ENCODE results near the gene ARHGDIA.
"Not testable (repeated sequence)": the region's sequence is repeated elsewhere in the genome, so short reads cannot be mapped to it uniquely, and the experiment has no call there.

ARHGDIA gene

DNA sequence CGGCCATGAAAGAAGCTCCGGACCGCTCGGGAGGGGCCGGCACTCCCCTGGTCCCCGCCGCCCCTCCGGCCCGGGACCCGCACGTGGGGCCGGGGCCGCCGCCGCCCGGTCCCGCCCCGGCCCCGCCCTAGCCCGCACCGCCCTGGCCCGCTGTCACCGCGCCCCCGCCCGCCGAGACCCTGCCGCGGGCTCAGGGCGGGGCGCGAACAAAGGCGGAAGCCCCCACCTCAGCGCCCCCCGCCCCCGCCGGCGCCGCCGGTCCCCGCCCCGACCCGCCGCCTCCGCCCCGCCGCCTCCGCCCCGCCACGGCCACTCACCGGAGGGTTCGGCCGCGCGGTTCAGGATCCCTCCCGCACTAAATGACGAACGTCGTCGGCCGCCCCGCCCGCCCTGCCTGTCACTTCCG, at the start of gene ARHGDIA:
TSS of gene ARHGDIA (minus strand) at position 357 of the 406 bp plus-strand sequence. CDS start 1,407 bp downstream, outside the sequence.
- DNase-seq (ENCODE audit: low spot score) = no peak

DNA sequence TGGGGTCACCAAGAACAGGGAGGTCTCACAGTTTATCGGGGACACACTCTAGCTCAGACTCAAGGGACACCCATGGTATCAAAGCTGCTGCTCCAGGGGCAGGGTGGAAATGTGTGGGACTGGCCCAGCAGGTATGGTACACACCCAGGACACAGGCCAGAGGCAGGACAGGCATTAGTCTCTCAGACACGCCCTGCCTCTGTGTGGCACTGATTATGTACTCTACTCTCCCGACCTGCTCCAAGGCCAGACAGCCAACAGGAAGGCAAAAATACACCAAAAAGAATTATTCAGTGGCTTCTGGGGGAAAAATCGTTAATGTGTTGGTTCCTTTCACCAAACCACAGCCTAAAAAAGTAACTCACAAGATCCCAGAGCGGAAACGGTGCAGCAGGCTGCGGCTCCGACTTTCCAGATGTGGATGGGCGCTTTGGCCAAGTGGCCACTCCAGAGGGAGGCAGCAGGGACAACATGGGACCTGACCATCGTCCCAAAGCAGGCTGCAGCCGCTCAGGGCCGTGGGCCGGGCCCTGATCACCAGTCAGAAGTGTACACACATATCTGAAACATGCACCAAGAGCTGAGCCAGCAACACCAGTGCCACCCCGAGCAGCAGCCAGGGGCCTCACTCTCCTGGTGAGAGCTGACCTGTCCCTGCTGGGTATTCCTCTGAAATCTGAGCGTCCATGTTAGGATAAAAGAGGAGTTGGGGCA, 47.9 kb upstream of the ARHGDIA start:
- no peak for DNase-seq (ENCODE audit: low spot score)

DNA sequence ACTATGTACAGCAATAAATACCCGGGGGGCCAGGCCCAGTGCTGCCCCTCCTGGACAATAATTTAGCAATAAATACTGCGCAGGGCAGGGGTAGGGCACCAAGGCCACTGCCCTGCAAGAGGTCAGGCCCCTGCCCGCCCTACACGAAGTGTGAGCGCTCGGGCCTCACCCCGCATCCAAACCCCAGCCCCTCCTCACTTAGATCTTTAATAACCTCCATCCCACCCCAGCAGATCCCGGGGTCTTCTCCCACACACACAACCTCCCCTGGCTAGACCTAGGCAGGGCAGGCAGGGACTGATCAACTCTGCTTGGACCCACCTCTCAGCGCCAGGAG, 47.2 kb upstream of the ARHGDIA start:
- DNase-seq (ENCODE audit: low spot score) = not testable (repeated sequence)

DNA sequence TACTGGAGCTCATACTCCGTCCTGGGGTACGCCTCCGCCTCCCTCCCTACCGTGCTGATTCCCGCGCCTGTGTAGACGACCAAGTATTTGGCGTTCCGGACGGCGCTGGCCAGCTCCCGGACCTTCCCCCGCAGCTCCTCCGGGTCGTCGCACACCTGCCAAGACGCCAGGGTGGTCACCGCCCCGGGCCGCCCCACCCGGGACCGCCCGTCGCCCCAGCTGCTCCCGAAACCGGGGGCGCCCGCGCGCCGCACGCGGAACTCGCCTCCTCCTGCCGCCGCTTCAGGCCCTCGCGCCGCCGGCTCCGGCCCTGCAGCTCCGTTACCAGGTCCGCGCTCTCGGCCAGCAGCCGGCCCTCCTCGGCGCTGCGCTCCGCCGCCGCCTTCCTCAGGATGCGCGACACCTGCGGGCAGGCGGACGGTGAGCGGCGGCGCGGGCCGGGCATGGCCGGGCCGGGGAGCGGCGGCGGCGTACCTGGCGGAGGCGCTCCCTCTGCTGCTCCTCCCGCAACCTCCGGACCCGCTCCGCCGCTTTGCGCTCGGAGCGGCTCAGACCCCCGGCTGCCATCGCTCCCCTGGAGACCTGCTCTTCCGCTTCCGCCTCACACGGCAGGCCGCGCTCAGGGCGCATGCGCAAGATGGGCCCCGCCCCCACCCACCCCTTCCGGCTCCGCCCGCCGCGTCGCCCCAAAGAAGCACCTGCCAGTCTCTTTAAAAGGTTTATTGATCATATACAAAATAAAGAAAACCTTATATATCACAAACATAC, 46.6 kb upstream of the ARHGDIA start, which contains the start of gene SIRT7:
TSS of gene SIRT7 (minus strand) at position 612 of the 768 bp plus-strand sequence. CDS start at position 567, 45 bp downstream.
- DNase-seq (ENCODE audit: low spot score) = peak; percentile 86

DNA sequence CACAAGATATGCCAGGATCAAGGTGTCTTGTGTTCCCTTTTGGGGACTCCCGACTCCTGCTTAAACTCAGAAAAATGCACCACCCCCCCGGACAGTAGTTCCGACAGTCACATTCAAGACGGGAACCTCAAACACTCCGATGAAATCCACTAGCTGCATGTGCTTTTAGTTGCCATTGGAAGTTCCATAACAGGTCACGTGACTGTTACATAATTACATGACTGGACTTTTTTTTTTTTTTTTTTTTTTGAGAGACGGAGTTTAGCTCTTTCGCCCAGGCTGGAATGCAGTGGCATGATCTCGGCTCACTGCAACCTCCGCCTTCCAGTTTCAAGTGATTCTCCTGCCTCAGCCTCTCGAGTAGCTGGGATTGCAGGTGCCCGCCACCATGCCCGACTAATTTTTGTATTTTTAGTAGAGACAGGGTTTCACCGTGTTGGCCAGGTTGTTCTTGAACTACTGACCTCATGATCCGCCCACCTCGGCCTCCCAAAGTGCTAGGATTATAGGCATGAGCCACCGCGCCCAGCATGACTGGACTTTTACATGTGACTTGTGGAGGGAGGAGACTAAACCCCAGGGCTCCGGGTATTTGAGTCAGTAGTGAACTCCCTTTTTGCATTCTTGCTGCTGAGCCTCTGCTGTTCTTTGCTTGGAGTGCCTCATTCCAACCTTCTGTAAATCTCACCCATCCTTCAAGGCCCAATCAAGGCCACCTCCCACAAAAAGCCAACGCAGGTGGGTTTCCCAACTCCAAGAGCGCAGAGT, 45.3 kb upstream of the ARHGDIA start:
- DNase-seq (ENCODE audit: low spot score) = no peak

DNA sequence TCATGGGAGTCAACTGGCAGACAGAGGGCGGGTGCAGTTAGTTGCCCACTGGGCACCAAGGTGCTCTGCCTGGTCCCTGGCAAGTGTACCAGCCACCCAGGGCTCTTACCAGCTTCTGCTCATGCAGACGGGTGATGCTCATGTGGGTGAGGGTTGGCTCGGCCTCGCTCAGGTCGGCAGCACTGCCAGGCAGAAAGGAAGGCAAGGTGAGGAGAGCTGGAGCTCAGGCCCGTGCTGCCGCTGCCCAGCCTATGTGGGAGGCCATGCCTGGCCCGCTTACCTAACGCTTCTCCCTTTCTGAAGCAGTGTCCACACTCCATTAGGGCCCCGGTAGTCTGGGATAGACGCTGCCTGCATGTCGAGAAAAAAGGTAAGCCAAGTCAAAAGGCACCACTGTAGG, 44.2 kb upstream of the ARHGDIA start:
- DNase-seq (ENCODE audit: low spot score) = no peak

DNA sequence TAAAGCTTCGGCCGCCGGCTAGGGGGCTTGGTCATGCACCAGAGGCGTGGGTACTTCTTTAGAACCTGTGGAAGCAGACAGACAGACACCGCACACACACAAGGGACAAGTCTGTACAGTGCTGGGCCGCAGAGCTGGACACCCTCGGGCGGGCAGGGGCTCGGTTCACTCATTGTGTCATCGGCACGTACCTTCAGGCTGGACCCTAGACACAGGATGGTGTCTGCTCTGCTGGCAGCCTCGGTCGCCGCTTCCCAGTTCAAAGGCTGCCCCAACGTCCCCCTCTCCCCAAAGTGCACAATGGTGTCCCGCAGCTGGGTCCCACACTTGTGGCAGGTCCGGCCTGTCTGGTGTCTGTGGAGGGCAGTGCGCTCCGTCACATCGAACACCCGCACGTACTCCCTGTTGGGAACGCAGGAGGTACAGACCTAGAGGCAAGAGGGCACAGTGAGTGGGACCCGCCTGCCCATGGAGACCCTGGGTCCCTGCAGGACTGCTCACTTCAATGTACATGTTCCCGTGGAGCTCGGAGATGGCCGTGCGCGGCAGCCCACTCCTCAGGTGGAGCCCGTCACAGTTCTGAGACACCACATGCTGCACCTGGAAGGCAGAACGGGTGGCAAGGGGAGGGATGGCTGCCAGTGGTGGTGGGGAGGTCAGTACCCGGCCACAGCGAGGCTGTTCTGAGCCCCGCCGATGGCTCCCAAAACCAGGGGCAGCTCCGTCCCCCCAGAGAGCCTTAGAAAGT, 43.1 kb upstream of the ARHGDIA start:
- no peak for DNase-seq (ENCODE audit: low spot score)

DNA sequence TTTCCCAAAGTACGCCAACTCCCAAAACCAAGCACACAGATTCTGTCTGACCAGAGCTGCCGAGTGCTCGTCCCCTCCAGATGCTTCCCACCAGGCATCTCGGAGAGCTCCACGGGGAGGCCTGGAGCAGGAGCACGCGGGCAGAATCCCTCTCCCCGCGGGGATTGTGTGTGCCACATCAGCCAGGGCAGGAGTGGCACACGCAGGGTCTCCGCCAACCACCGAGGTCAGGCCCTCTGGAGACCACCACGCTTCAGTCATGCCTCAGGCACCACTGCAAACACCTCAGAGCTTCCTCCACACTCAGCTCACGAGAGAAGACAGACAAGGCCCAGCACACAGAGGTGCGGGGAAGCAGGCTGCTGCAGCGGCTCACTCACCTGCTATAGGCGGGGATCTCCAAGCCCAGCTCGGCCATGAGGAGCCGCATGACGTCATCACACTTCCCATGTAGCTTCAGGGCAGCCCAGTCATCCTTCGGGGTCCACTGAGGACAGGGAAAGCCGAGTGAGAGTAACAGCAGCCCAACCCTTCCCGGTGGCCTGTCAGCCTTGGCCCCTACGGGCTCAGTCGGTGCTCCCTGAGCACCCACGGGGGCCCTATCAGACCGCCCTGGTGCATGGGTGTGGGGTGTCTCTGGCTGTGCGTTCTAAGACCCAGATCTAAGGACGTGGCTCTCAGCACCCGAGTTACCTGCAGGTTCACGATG, 42.4 kb upstream of the ARHGDIA start:
- DNase-seq (ENCODE audit: low spot score) = no peak

DNA sequence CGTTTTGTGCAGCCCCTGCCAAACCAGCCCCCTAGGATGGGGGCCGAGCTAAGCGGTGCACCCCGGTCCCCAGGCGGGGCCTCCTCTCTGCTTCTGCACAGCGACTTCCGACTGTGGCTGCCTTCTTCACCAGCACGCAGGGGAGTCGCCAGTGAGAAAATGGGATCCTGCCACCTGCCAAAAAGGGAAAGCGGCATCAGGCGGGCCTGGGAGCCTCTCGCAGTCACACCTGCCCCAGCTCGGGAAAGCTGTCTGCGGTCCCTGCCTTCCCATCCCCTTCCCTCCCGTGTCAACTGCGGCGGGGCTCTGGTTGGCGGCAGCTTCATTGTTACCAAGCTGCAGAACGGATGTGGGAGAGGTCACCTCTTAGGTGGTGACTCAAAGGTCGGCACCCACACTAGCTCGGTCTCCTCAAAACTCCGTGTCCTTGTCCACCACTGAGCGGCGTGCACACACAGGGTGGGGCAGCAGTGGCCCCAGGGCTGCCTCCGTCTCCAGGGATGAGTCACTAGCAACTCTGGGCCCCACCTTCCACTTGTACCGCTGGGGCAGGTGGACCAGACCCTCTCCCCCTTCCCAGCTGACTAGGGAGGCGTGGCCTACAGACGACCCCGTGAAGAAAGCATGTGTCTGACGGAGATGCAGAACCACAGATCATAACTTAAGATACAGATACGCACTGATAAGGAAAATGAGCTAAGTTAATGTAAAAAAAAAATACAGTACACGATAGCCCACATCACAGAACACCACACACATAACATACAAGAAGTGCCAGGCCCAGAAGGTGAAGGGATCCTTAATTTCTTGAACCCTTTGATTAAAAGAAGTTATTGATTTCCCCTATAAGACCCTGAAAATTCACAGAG, 41.5 kb upstream of the ARHGDIA start:
- no peak for DNase-seq (ENCODE audit: low spot score)

DNA sequence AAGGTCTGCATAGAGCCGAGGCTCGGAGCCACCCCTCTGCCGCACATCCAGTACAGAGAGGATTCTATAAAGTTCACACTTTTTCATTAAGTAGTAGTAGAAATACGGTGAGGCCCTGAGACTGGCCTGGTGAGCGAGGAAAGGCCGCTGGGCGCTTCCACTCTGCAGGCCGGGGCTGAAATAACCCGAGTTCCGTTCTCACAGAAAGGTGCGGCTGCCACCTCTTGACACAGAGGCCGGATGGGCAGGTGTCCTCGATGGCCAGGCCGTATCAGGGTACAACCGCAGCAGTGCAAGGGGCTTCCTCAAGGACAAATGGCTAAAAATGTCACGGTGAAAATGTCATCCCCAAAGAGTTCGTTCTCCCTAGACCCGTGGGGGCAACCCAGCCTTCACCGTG, 40.8 kb upstream of the ARHGDIA start:
- no peak for DNase-seq (ENCODE audit: low spot score)

DNA sequence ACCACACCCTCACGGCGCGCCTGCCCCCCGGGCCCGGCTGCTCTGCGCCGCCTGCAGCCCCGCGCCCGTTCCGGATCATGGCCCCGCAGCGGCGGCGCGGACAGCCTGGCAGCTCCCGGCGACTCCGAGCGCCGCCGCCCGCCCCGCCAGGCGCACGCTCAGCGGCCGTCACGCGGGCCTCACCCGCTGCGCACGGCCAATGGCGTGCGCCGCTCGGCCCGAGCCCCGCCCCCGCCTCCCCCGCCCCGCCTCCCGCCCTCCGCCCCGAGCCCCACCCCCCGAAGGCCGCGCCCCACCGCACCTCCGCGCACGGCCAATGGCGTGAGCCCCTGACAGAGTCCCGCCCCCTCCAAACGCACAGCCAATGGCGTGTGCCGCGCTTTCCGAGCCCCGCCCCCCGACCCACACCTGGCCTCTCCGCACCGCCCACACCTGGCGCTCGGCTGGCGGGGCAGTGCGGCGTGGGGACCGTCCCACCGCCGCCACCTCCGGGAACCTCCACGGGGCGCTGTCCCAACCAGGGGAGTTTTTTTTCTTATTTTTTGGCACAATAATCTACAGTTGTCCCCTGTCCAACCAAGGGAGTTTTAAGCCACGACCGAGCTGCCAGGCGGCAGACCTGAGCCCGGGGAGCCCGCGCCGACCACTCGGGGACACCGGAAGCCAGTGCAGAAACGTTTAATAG, 40.3 kb upstream of the ARHGDIA start, which contains the start of gene PCYT2:
TSS of gene PCYT2 (minus strand) at position 123 of the 685 bp plus-strand sequence. CDS start at position 79, 44 bp downstream.
- DNase-seq (ENCODE audit: low spot score) = peak; percentile 92

DNA sequence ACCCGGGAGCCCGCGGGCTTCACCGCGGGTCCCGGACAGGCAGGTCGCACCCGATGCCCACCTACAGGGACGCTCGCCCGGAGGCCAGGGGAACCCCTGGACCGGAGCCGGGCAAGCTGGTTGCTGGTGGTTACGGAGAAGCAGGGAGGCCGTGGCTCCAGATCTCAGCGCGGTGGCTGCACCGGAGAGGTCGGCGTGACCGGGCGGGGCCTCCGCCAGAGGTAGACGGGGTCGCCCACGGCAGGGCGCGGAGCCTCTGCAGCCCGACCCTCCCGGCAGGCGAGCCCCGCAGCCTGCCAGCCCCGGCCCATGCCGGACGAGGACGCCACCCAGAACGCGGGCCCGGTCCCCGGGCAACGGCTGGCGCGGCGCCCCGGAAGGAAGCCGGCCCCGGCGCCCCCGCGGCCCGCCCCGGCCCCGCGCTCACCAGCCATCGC, 39.7 kb upstream of the ARHGDIA start:
- no peak for DNase-seq (ENCODE audit: low spot score)

DNA sequence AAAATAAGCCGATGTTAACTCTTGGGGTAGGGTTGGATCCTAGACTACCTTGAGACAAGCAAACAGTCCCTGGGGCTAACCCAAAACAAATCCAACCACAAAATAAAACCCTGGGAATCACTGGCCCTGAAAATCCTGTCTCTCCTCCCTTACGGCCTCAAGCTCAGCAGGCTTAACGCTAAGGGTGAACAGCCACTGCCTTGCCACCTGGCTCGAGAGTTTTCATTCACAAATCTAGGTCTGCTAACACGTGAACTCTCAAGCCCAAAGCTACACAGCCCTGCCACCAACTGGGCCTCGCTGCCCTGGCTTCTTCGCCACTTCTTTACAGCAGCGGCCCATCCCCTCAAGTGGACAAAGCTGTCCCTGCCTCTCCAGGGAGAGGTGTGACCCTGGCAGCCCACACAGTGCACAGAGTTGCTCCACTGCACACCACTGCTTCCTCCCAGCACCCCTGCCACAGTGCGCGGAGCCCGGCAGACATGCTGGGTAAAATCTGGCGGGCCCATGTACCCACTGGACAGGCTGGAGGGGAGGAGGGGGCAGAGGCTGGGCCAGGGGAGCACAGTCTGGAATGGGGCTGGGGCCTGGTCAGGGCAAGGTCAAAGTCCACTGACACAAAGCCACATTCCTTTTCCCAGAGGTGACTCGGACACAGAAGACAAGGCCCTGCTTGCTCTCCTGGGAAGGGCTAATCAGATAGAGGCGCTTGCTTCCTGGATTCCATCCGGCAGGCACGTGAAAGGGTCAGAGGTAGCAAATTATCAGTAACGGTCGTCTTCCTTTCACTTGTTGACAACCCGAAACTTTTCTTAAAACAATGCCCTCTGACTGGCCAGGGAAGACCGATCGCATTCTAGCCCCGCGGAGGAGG, 39.1 kb upstream of the ARHGDIA start:
- no peak for DNase-seq (ENCODE audit: low spot score)

DNA sequence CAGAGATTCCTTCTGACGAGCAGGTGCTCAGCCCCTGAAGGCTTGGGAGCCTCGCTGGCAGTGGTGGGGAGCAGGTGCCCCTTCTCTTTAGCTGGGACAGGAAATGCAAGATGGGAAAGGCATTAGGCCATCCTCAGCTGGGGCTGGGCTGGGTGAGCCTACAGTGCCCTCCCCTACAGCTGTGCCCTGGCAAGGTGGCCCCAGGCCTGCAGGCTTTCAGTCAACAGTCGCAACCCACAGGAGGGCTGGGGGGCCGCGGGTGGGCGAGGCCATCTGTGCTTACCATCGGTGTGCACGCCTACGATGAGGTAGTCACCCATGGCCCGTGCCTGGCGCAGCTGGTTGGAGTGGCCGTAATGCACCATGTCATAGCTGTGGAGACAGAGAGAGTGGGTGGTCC, 38.1 kb upstream of the ARHGDIA start:
- no peak for DNase-seq (ENCODE audit: low spot score)

DNA sequence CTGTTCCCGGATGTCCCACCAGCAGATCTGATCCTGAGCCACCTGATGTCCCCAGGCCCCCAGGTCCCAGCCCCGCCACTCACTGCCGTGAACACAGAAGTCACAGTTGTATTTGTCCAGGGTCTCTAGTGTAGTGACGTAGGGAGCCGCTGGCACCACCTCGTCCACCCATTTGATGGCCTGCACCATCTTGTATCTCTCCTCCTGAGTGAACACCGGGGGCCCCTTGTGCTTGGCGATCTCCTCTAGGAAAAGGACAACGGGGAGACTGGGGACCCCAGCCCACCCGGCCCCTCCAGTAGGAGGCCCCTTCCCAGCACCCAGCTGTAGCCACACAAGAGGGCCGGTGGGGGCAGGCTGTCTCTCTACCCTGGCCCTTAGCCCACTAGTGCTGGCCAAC, 37.7 kb upstream of the ARHGDIA start:
- no peak for DNase-seq (ENCODE audit: low spot score)

DNA sequence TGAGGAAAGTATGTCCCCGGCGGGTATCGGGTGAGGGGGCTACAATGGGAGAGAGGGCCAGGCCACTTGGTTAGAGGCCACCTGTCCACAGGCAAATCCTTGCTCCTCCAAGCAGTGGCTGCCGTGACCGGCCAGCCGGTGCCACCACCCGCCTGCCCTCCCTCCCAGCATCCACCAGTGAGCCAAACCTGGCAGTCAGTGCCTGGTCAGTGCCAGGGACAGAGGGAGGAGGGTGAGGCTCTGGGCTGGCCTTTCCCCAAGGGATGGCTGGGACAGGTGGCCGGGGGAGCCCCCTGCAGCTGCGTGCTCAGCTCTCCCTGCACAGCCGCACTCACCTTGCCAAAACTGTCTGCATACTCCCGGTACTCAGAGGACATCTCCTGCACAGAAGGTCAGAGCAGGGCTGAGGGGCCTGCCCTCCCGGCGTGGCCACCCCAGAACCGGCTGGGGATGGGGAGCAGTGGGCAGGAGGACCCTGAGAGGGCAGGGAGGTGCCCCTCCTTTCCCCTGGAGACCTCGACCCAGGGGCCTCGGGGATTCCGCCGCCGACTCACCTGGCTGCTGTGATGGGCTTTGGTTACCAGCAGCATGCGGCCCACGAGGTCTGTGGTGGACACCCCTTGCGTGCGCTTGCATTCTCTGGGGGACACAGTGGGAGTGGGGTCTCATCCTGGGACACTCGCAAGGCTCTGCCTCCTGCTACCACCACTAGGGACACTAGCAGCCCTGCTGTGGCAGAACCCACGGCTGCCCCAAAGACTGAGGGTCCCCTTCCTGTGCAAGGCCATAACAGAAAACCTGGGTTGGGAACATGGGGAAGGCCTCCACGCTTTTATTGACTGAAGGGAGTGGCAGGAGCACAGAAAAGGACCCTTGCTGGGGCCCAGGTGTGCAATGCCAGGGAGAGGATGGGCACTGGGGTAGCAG, 36.3 kb upstream of the ARHGDIA start:
- no peak for DNase-seq (ENCODE audit: low spot score)

DNA sequence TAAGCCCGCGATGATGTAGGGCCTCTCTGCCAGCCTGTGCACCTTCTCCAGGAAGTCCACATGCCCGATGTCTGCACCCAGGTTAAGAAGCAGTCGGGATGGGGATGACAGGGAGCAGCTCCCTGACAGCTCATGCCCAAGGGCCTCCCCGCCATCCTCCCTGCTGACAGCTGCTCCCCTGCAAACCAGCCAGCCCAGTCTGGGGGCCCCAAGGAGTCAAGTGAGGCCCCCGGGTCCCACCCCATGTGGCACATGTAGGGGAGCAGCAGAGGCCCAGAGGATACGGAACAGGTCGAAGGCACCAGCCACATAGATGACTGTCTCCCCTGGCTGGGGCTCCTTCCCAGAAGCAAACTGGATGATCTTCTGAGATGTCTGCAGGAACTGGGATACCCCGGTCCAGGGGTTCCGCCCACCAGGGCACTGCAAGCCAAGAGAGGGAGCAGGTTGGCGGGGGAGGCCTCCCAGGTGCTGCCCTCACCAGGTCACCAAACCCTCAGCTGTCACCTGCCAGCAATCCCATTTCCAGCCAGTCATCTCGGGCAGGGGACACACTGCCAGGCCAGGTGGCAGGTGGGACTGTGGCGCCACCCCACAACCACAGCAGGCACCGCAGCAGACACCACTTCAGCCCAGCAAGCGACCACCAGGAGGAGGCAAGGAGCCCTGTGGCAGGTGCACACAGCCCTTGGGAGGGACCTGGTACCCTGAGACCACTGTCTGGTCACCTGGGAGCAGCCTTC, 35.5 kb upstream of the ARHGDIA start:
- no peak for DNase-seq (ENCODE audit: low spot score)
